HT1080 (cell line): Measurements from ENCODE around the gene NOL12. TPM values are rescaled to one million over a fixed set of nuclear protein-coding genes. Genes with fewer than 3 reads are reported as not detected.
A peak's percentile ranks its signal among the peaks of the same experiment; 100 is the strongest.
"Not testable (repeated sequence)": the region's sequence is repeated elsewhere in the genome, so short reads cannot be mapped to it uniquely, and the experiment has no call there.

Experiments used
- DNase-seq: peaks from one replicate; pipeline ENCODE4 v3.0.0-alpha.2; 2015; ENCODE audit warnings: low read depth
- total RNA-seq: library from RNA; depleted of rRNA; stranded (reverse); fragments of >200 nt; shearing (Covaris generic); gene quantifications from 2 replicates; pipeline ENCODE4 v1.2.3, GENCODE V29; 2014

NOL12 gene
- total RNA-seq, 1 experiment from 2014 or later, result 42.3 TPM

GRCh38 chr22:37711490-37711889 is 25.3 kb downstream of the NOL12 start:
- DNase-seq, result no peak

- DNase-seq, result no peak
These were observed 27.6 kb downstream of the NOL12 start for GRCh38 chr22:37713761-37714160.

DNA sequence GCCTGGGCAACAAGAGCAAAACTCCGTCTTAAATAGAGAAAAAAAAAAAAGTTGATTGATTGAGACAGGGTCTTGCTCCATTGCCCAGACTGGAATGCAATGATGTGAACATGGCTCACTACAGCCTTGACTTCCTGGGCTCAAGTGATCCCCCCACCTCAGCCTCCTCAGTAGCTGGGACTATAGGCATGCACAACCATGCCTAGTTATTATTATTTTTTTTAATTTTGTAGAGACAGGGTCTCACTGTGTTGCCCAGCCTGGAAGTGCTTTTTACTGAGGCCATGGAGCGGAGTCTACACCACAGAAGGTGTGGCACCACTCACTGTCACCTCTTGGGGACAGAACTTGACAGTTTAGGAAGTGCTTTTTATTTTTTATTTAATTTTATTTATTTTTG is 28.5 kb downstream of the NOL12 start:
- no peak for DNase-seq

DNA sequence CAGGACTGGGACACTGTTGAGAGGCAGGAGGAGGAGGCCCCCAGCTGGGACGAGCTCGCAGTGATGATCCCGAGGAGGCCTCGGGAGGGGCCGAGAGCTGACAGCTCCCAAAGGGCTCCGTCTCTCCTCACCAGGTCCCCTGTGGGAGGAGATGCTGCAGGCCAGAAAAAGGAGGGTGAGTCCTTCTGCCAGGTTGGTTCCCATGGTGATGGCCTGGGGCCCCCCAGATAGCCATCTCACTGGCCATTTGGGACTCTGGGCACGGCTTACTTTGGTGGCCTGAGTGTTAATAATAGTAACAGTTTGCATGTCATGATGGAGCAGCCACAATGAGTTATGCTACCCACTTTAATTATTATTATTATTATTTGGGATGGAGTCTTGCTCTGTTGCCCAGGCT is 29.6 kb downstream of the NOL12 start:
- no peak for DNase-seq

DNA sequence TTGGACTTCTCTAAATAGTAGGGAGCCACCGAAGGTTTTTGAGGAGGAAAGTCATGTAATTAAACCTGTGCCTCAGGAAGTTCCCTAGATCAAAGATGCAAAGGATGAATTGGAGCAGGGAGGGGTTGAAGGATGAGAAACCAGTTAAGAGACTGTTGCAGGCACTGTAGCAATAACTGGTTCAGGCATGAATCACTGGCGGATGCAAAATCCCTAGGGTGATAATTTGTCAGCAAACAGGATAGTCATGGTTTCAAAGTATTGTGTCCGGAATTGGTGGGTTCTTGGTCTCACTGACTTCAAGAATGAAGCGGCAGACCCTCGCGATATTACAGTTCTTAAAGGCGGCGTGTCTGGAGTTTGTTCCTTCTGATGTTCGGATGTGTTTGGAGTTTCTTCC is 30.6 kb downstream of the NOL12 start:
- DNase-seq, result peak; percentile 86

DNA sequence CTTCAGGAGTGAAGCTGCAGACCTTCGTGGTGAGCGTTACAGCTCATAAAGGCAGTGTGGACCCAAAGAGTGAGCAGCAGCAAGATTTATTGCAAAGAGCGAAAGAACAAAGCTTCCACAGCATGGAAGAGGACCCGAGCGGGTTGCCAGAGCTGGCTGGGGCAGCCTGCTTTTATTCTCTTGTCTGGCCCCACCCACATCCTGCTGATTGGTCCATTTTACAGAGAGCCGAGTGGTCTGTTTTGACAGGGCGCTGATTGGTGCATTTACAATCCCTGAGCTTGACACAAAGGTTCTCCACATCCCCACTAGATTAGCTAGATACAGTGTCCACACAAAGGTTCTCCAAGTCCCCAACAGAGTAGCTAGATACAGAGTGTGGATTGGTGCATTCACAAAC is 31.1 kb downstream of the NOL12 start:
- DNase-seq, result peak; percentile 54

GRCh38 chr22:37717746-37718305 is 31.7 kb downstream of the NOL12 start:
- not testable (repeated sequence) for DNase-seq

DNA sequence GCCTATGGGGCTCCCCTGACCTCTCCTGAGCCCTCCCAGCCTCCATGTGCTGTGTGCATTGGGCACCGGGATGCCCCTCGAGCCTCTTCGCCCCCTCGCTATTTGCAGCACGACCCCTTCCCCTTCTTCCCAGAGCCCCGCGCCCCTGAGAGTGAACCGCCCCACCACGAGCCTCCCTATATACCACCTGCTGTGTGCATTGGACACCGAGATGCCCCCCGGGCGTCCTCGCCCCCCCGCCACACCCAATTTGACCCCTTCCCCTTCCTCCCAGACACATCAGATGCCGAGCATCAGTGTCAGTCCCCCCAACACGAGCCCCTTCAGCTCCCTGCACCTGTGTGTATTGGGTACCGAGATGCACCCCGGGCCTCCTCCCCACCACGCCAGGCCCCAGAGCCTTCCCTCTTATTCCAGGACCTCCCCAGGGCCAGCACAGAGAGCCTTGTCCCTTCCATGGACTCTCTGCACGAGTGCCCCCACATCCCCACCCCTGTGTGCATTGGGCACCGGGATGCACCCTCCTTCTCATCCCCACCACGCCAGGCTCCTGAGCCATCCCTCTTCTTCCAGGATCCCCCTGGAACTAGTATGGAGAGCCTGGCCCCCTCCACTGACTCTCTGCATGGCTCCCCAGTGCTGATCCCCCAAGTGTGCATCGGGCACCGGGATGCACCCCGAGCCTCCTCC is 39.6 kb downstream of the NOL12 start:
- DNase-seq, result no peak

GRCh38 chr22:37726241-37726887 is 40.2 kb downstream of the NOL12 start:
- DNase-seq, result no peak

DNA sequence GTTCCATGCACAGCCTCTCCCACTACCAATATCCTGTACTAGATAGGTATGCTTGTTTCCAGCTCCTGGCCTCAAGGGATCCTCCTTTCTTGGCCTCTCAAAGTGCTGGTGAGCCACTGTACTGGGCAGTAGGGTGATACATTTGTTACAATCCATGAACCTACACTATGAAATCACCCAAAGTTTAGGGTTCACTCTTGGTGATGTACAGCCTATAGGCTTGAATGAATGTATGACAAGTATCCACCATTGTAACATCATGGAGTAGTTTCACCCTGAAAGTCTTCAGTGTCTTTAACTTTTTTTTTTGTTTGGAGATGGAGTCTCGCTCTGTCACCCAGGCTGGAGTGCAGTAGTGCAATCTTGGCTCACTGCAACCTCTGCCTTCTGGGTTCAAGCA is 42.5 kb downstream of the NOL12 start:
- DNase-seq, result no peak

DNA sequence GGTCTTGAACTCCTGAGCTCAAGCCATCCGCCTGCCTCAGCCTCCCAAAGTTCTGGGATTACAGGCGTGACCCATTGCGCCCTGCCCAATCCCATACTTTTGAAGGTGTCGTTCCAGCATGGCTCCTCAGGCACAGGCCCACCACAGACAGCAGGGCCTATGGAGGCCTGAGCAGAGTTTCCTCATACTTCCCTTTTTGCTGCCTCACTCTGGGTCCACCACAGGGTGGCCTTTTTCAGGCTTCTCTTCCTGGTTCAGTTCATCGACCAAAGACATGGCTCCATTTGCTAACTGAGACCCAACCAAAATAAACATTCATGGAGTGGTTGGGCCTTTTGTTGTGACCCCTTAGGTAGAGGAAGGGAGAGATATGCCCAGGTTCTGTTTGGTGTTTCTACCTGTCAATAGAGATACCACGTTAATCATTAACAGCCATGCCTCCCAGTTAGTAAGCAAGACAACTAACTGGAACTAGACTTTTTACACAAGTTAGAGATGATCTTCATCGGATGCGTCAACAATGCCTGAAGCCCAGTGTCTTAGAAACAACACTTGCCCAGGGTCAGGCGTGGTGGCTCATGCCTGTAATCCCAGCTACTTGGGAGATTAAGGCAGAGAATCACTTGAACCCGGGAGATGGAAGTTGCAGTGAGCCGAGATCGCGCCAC is 45.8 kb downstream of the NOL12 start:
- no peak for DNase-seq

DNA sequence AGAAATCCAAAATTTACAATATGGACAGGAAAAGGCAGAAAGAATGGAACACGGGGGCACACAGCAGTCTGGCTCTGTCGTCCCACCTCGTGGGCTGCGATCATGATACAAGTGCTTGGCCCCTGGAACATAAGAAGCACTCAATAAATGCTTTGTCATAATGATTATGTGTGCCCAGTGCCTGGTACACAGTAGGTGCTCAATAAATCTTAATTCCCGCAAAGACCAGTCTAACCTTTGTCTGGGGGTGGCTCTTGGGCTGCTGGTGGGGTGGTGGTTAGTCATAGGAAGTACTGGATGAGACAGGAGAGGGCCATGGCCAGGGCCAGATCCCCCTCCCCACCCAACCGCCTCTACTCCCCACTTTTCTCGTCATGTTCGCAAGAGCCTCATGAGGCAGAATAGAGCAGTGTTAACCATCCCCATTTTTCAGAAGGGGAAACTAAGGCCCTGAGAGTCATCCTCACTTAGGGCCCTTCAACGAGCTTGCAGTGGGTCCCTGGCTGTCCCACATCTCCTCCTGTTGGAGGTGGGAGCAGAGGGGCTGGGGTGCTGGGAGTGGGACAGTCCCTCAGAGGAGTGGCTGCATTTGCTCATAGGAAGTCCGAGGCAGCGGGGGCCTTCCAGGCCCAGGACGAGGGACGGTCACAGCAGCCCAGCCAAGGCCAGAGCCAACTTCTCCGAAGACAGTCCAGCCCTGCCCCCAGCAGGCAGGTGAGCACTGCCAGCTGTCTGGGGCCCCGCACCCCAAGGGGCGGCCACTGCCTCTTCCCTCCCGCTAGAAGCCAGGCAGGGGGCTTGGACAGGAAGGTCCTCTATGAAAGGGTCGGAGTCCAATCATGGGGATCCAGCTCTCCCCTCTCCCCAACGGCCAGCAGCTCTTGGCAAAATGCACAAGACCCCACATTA is 46.8 kb downstream of the NOL12 start:
- DNase-seq, result no peak

- DNase-seq, result no peak
These were observed 47.7 kb downstream of the NOL12 start for GRCh38 chr22:37733625-37734401.

DNA sequence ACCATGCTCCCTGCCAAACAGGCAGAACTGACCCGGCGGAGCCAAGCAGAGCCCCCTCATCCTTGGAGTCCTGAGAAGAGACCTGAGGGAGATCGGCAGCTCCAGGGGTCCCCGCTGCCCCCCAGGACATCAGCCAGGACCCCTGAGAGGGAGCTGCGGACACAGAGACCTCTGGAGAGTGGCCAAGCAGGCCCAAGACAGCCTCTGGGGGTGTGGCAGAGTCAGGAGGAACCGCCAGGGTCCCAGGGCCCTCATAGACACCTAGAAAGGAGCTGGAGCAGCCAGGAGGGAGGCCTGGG is 48.2 kb downstream of the NOL12 start:
- no peak for DNase-seq

DNA sequence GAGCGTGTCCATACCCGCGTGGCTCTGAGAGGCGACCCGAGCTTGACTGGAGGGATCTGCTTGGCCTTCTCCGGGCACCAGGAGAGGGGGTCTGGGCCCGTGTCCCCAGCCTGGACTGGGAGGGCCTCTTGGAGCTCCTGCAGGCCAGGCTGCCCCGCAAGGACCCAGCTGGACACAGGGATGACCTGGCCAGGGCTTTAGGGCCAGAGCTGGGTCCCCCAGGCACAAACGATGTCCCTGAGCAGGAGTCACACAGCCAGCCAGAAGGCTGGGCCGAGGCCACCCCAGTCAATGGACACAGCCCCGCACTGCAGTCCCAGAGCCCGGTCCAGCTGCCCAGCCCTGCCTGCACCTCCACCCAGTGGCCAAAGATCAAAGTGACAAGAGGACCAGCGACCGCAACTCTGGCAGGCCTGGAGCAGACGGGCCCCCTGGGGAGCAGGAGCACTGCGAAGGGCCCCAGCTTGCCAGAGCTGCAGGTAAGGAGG is 48.9 kb downstream of the NOL12 start:
- DNase-seq, result no peak

- no peak for DNase-seq
These were observed 52.9 kb downstream of the NOL12 start for GRCh38 chr22:37739035-37739434.

GRCh38 chr22:37739611-37740049 is 53.5 kb downstream of the NOL12 start:
- DNase-seq, result no peak

DNA sequence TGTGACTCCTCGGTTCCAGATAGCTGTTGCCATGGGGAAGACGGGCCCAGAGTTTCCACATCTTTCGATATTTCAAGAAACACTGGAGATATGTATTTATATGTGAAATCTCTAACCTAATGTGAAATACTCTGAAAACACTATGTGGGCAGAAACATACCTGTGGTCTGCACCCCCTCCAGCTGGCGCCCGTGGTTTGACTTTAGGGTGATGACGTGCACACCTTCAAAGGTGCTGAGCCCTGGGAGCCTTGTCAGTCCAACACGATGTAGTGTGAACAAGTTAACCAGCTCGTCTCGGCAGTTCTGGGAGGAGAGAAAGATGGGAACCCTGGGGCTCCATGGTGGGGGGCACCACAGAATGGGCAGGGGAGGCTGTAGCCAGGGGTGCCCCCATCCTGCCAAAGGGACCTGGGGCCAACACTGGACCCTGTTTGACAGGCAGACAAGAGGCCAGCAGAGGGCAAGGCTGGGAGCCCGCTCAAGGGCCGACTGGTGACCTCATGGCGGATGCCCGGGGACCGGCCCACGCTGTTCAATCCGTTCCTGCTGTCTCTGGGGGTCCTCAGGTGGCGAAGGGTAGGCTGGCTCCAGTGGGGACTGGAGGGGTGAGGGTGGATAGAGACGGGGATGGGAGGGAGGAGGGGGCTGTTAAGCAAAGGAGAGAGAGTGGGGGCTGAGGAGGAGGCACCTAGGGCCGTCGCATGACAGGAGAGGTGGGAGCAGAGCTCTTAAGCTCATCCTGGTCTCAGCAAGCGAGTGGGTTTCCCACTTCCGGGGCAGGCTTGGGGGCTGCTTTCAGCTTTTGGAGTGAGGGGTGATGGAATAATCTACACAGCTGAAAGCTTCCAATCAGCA is 54.5 kb downstream of the NOL12 start:
- no peak for DNase-seq

DNA sequence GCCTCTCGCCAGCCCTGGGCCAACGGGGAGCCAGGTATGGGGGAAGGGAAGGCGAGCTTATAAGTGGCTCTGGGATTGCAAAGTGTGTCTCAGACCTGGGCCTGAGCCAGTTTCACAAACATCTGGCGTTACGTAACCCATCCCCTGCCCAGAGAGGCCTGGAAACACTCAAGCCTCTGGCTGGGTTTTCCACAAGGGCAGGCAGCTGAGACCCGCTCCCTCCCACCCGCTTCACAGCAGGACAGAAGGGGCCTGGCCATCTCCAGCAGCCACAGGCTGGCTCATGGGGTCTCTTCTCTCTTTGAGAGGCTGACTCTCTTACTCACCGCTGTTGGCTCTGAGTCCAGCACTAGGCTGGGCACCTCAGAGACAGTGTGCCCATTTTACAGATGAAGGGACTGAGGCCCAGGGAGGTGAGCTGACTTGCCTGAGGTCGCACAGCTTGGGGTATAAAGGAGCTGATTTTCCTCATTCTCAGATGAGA is 55.2 kb downstream of the NOL12 start:
- DNase-seq, result peak; percentile 59
